ENCODE data around the gene RAP2B. TPM values are rescaled to one million over a fixed set of nuclear protein-coding genes. Genes with fewer than 3 reads are reported as not detected.

RAP2B gene
- polyA plus RNA-seq, 1 donor (not counting 4 experiments of a cell fraction or from before 2014, with no cell fraction given), result 20.1 TPM

DNA sequence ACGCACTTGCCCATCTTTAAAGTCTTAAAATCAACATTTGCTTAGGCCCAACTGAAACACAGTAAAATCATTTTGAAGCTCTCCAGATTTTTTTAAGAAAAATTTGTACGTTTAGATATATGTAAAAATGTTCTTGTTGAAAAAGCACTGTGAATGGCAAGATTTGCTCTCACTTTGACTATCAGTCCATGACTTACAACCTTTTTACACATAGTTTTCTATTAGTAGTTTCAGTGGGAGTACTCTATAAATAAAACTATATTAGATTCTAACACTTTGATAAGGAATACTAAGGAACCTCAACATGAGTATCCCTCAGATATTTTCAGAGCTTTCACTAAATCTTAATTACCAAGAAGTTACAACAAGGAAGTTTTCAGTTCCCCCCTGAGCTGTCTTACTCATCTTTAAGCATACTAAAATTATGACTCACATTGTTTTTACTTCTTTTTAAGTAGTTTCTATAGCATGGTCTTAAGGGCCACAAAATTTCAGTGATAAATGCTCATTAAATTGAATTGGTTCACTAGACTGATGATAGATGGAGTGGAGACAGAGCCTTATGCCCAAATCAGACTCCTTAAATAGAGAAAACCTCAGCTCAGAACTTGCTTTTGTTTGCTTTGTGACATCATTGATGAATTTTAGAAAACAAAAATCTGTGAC is 31.6 kb upstream of the RAP2B start:
- DNase-seq (ENCODE audit: low read depth, low spot score) (no peak), FAIRE-seq (no peak)
- no peaks in the 10 kb centered on the region for H3K36me3 ChIP-seq (ENCODE audit: control insufficient read depth in 2 of 2, extremely low read depth in 1 of 2, insufficient read depth in 2 of 2, low read length in 2 of 2)
- no peaks in the 10 kb centered on the region for H3K79me2 ChIP-seq (ENCODE audit: control insufficient read depth, insufficient read depth, low read length)
- H3K4me3 ChIP-seq (ENCODE audit: control insufficient read depth in 2 of 3, extremely low read depth in 1 of 3, insufficient read depth in 2 of 3, low read depth in 1 of 3, low read length in 3 of 3), result no peak overlapping the region
- no peak for TF ChIP-seq EZH2 (IDR thresholded peaks at IDR 0.05; ENCODE audit: low read length)
- TF ChIP-seq, protein P1, sequence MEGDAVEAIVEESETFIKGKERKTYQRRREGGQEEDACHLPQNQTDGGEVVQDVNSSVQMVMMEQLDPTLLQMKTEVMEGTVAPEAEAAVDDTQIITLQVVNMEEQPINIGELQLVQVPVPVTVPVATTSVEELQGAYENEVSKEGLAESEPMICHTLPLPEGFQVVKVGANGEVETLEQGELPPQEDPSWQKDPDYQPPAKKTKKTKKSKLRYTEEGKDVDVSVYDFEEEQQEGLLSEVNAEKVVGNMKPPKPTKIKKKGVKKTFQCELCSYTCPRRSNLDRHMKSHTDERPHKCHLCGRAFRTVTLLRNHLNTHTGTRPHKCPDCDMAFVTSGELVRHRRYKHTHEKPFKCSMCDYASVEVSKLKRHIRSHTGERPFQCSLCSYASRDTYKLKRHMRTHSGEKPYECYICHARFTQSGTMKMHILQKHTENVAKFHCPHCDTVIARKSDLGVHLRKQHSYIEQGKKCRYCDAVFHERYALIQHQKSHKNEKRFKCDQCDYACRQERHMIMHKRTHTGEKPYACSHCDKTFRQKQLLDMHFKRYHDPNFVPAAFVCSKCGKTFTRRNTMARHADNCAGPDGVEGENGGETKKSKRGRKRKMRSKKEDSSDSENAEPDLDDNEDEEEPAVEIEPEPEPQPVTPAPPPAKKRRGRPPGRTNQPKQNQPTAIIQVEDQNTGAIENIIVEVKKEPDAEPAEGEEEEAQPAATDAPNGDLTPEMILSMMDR (optimal IDR thresholded peaks at IDR 0.05 in 1 of 3, IDR thresholded peaks at IDR 0.05 in 1 of 3, conservative IDR thresholded peaks at IDR 0.05 in 1 of 3; ENCODE audit: extremely low read depth in 1 of 3, insufficient read depth in 2 of 3, low read length in 3 of 3), result no peak
- peak overlapping the region; percentile 74 for H3K27ac ChIP-seq (ENCODE audit: control insufficient read depth, insufficient read depth, low read length)
- no peaks in the 10 kb centered on the region for H3K27me3 ChIP-seq (ENCODE audit: control insufficient read depth, extremely low read depth, insufficient read depth, low read length)
- H3K9me3 ChIP-seq (ENCODE audit: control insufficient read depth, low read depth, low read length), result no peaks in the 10 kb centered on the region
- peak overlapping the region; percentile 54 for H3K9ac ChIP-seq (ENCODE audit: control insufficient read depth, extremely low read depth, insufficient read depth, low read length)
- no peaks in the 10 kb centered on the region for H4K20me1 ChIP-seq (ENCODE audit: control insufficient read depth, extremely low read depth, insufficient read depth, low read length)
- peaks cover 17% of the 10 kb centered on the region for H3K4me1 ChIP-seq (ENCODE audit: control insufficient read depth, extremely low read depth, insufficient read depth, low read length)
- peak overlapping the region; percentile 15 for H2AFZ ChIP-seq (ENCODE audit: control insufficient read depth, low read length)
- H3K4me2 ChIP-seq (ENCODE audit: control insufficient read depth, extremely low read depth, insufficient read depth, low read depth, low read length), result peak overlapping the region; percentile 49
- dilution Hi-C loops (cut with MboI; ENCODE audit: extremely low pct_ligation_motif_present, low sequenced_read_pairs), result no loop called here
- no peaks in the 10 kb centered on the region for H3K9me1 ChIP-seq (ENCODE audit: control insufficient read depth, extremely low read depth, insufficient read depth, low read length)

DNA sequence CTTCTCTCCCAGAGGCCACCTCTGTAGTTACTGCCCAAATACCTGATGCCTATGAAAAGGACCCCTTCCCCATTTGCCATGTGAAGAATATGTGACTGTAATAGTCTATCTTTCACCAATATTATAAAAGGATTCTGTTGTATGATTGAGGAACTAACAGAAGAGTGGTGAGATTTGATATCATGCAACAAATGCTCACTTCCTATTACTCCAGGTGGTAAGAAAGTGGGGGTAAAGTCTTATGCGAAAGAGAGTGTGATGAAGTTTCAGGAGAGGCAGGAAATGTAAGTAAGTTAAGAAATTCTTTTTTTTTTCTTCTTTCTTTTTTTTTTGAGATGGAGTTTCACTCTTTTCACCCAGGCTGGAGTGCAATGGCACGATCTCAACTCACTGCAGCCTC is 24.4 kb upstream of the RAP2B start:
- TF ChIP-seq, protein P1 (optimal IDR thresholded peaks at IDR 0.05 in 1 of 3, IDR thresholded peaks at IDR 0.05 in 1 of 3, conservative IDR thresholded peaks at IDR 0.05 in 1 of 3; ENCODE audit: extremely low read depth in 1 of 3, insufficient read depth in 2 of 3, low read length in 3 of 3), result no peak
- TF ChIP-seq EZH2 (IDR thresholded peaks at IDR 0.05; ENCODE audit: low read length), result no peak
- Histone ChIP-seq H3K9me3 (ENCODE audit: control insufficient read depth, low read depth, low read length) (no peaks in the 10 kb centered on the region), H3K4me1 (ENCODE audit: control insufficient read depth, extremely low read depth, insufficient read depth, low read length) (peaks cover 43% of the 10 kb centered on the region), H3K27me3 (ENCODE audit: control insufficient read depth, extremely low read depth, insufficient read depth, low read length) (no peaks in the 10 kb centered on the region), H3K4me3 (ENCODE audit: control insufficient read depth in 2 of 3, extremely low read depth in 1 of 3, insufficient read depth in 2 of 3, low read depth in 1 of 3, low read length in 3 of 3) (no peak overlapping the region), H2AFZ (ENCODE audit: control insufficient read depth, low read length) (peak overlapping the region; percentile 52), H3K9me1 (ENCODE audit: control insufficient read depth, extremely low read depth, insufficient read depth, low read length) (no peaks in the 10 kb centered on the region), H3K79me2 (ENCODE audit: control insufficient read depth, insufficient read depth, low read length) (no peaks in the 10 kb centered on the region), H3K4me2 (ENCODE audit: control insufficient read depth, extremely low read depth, insufficient read depth, low read depth, low read length) (no peak overlapping the region), H4K20me1 (ENCODE audit: control insufficient read depth, extremely low read depth, insufficient read depth, low read length) (no peaks in the 10 kb centered on the region), H3K9ac (ENCODE audit: control insufficient read depth, extremely low read depth, insufficient read depth, low read length) (peak overlapping the region; percentile 85), H3K27ac (ENCODE audit: control insufficient read depth, insufficient read depth, low read length) (peak overlapping the region; percentile 100), H3K36me3 (ENCODE audit: control insufficient read depth in 2 of 2, extremely low read depth in 1 of 2, insufficient read depth in 2 of 2, low read length in 2 of 2) (no peaks in the 10 kb centered on the region)
- dilution Hi-C loops (cut with MboI; ENCODE audit: extremely low pct_ligation_motif_present, low sequenced_read_pairs), result no loop called here
- FAIRE-seq (no peak), DNase-seq (ENCODE audit: low read depth, low spot score) (no peak)

Data from keratinocyte (primary cell).